Measurements from ENCODE around the gene CRTAP. TPM values are rescaled to one million over a fixed set of nuclear protein-coding genes. Genes with fewer than 3 reads are reported as not detected.
"Not testable (repeated sequence)": the region's sequence is repeated elsewhere in the genome, so short reads cannot be mapped to it uniquely, and the experiment has no call there.

CRTAP gene
- total and polyA plus RNA-seq, 3 experiments from 2014 or later = 49.5 to 84.0 (median 50.3) TPM

DNA sequence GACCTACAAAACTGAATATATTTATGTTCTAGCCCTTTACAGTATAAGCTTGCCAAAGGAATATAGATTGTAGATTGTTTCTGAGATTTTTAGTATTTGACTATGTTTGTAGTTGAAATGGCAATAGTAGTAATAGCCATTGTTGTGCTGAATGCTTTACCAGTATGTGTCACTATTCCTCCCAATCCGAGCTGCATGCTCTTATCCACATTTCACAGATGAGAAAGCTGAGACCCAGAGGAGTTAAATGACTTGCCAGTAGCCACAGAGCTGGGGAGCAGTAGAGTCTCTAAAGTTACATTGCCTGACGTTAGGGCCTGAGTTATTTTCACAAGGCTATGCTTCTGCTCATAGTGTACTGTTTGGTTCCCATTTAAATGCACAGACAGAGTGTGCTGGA lies 13.6 kb upstream of the CRTAP start:
- Mint-ChIP-seq H3K27me3 (peaks cover 8 to 10% of the 10 kb centered on the region in 2 donors), H3K36me3 (peaks cover 0 to 10% (median 0%) of the 10 kb centered on the region in 3 donors), H3K9me3 (no peaks in the 10 kb centered on the region), H3K4me1 (peaks cover 13 to 14% (median 14%) of the 10 kb centered on the region in 3 donors), H3K27ac (no peak overlapping the region), H3K4me3 (peak overlapping the region in 1 of 7 donors; percentile 63)
- DNase-seq = no peak
- Histone ChIP-seq H3K4me3 (ENCODE audit: low read length) (no peak overlapping the region), H3K27ac (ENCODE audit: low read depth, low read length) (no peak overlapping the region), H3K9me3 (ENCODE audit: low read length) (no peaks in the 10 kb centered on the region), H3K4me1 (ENCODE audit: insufficient read depth, low read length) (peaks cover 10% of the 10 kb centered on the region), H3K36me3 (ENCODE audit: insufficient read depth, low read length) (no peaks in the 10 kb centered on the region), H3K27me3 (ENCODE audit: insufficient read depth, low read length, poor library complexity, severe bottlenecking) (no peaks in the 10 kb centered on the region)
- ChIA-PET POLR2A (no interaction called here), CTCF (no interaction called here)

- no peak overlapping the region for H3K4me3 ChIP-seq (ENCODE audit: low read length)
- H3K4me1 Mint-ChIP-seq = no peaks in the 10 kb centered on the region
- ChIA-PET POLR2A (no interaction called here), CTCF (interaction anchor here (0.5 kb wide), 1 partner anchor 8 kb away, joined by 3 read pairs; no protein-coding TSS in a partner anchor)
- no peaks in the 10 kb centered on the region for H3K9me3 Mint-ChIP-seq
- H3K27ac Mint-ChIP-seq = no peak overlapping the region
- H3K4me1 ChIP-seq (ENCODE audit: insufficient read depth, low read length) = no peaks in the 10 kb centered on the region
- H3K27ac ChIP-seq (ENCODE audit: low read depth, low read length) = no peak overlapping the region
- H3K36me3 Mint-ChIP-seq = no peaks in the 10 kb centered on the region
- no peaks in the 10 kb centered on the region for H3K36me3 ChIP-seq (ENCODE audit: insufficient read depth, low read length)
- no peak overlapping the region for H3K4me3 Mint-ChIP-seq
- no peaks in the 10 kb centered on the region for H3K27me3 ChIP-seq (ENCODE audit: insufficient read depth, low read length, poor library complexity, severe bottlenecking)
- H3K27me3 Mint-ChIP-seq = peaks cover 8 to 10% of the 10 kb centered on the region in 2 donors
- no peaks in the 10 kb centered on the region for H3K9me3 ChIP-seq (ENCODE audit: low read length)
- no peak for DNase-seq
These were observed 10.8 kb upstream of the CRTAP start for GRCh38 chr3:33103034-33103433.

DNA sequence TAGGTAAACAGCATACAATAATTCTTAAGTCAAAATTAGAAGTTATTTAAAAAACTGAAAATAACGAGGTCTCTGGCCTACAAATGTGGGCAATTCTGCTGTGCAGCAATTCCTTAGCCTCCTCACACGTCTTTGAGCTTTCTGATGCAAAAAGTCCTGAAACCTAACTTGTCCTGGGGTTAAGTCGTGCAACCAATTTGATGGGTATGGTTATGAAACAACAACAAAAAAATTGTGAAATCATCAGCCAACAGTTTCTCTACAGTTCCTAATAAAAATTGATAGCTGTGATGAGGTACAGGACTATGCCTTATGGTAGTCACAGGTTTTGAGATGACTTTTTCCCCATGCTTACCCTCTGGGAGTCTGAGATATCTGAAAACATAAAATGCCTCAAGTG lies 10.3 kb upstream of the CRTAP start:
- DNase-seq = no peak
- Histone ChIP-seq H3K9me3 (ENCODE audit: low read length) (no peaks in the 10 kb centered on the region), H3K27ac (ENCODE audit: low read depth, low read length) (no peak overlapping the region), H3K4me1 (ENCODE audit: insufficient read depth, low read length) (no peaks in the 10 kb centered on the region), H3K4me3 (ENCODE audit: low read length) (no peak overlapping the region), H3K27me3 (ENCODE audit: insufficient read depth, low read length, poor library complexity, severe bottlenecking) (no peaks in the 10 kb centered on the region), H3K36me3 (ENCODE audit: insufficient read depth, low read length) (no peaks in the 10 kb centered on the region)
- H3K9me3 Mint-ChIP-seq = no peaks in the 10 kb centered on the region
- H3K27ac Mint-ChIP-seq = no peak overlapping the region
- ChIA-PET POLR2A (no interaction called here), CTCF (interaction anchor here (0.5 kb wide), 1 partner anchor 7 kb away, joined by 3 read pairs; no protein-coding TSS in a partner anchor)
- peaks cover 8 to 10% of the 10 kb centered on the region in 2 donors for H3K27me3 Mint-ChIP-seq
- H3K4me3 Mint-ChIP-seq = no peak overlapping the region
- no peaks in the 10 kb centered on the region for H3K36me3 Mint-ChIP-seq
- no peaks in the 10 kb centered on the region for H3K4me1 Mint-ChIP-seq

DNA sequence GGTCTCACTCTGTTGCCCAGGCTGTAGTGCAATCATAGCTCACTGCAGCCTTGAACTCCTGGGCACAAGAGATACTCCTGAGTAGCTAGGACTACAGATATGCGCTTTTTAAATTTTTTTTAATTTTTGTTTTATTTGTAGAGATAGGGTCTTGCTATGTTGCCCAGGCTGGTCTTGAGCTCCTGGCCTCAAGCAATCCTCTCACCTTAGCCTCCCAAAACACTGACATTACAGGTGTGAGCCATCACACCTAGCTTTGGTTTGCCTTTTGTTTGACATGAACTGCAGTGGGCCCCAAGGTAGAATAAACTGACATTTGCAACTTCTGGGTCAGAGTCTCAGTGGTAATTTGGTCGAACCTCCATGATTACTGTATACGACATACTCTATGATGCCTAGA lies 9.0 kb upstream of the CRTAP start:
- DNase-seq = no peak
- no peaks in the 10 kb centered on the region for H3K27me3 ChIP-seq (ENCODE audit: insufficient read depth, low read length, poor library complexity, severe bottlenecking)
- no peak overlapping the region for H3K27ac ChIP-seq (ENCODE audit: low read depth, low read length)
- Mint-ChIP-seq H3K36me3 (no peaks in the 10 kb centered on the region), H3K27me3 (peaks cover 8 to 10% of the 10 kb centered on the region in 2 donors), H3K4me3 (peak overlapping the region in 1 of 7 donors; percentile 40), H3K27ac (no peak overlapping the region), H3K4me1 (no peaks in the 10 kb centered on the region), H3K9me3 (no peaks in the 10 kb centered on the region)
- ChIA-PET POLR2A (no interaction called here), CTCF (interaction anchor here (0.6 kb wide), 1 partner anchor 62 kb away, joined by 3 read pairs; no protein-coding TSS in a partner anchor)
- no peak overlapping the region for H3K4me3 ChIP-seq (ENCODE audit: low read length)
- no peaks in the 10 kb centered on the region for H3K36me3 ChIP-seq (ENCODE audit: insufficient read depth, low read length)
- H3K9me3 ChIP-seq (ENCODE audit: low read length) = no peaks in the 10 kb centered on the region
- no peaks in the 10 kb centered on the region for H3K4me1 ChIP-seq (ENCODE audit: insufficient read depth, low read length)

DNA sequence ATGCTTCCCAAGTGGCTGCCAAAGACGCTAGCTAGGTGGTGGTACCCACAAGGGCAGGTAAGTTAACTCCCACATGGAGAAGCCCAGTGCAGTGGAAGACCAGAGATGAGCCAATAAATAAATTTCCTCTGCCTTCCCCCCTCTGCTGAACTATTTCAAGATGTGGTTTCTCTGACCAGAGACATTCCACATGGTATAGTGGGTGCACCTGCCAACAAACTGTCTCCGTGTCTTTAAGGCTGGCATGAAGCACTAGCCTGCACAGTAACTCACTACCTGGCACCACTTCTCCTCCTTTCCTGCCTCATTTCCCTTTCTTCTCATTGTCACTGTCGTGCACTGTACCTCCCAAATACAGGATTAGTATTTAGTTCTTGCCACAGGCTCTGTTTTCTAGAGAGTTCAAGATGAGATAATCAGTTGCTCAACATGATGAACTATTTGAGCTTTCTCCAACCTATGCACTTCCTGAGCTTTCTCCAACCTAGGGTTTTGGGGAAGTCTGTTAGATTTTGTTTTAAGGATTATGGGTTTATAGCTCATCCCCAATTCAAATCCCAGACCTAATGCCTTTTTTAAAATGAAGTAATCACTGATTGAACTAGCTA lies 8.4 kb upstream of the CRTAP start:
- H3K4me1 Mint-ChIP-seq = no peaks in the 10 kb centered on the region
- ChIA-PET POLR2A (interaction anchor here (0.9 kb wide), 1 partner anchor 9 kb away, joined by 3 read pairs; the partner anchor contains the start of gene CRTAP), CTCF (no interaction called here)
- no peaks in the 10 kb centered on the region for H3K36me3 Mint-ChIP-seq
- no peak overlapping the region for H3K4me3 ChIP-seq (ENCODE audit: low read length)
- H3K27me3 ChIP-seq (ENCODE audit: insufficient read depth, low read length, poor library complexity, severe bottlenecking) = no peaks in the 10 kb centered on the region
- DNase-seq = no peak
- H3K27ac ChIP-seq (ENCODE audit: low read depth, low read length) = no peak overlapping the region
- H3K9me3 Mint-ChIP-seq = no peaks in the 10 kb centered on the region
- peak overlapping the region in 1 of 8 donors; percentile 4 for H3K27ac Mint-ChIP-seq
- no peaks in the 10 kb centered on the region for H3K36me3 ChIP-seq (ENCODE audit: insufficient read depth, low read length)
- H3K9me3 ChIP-seq (ENCODE audit: low read length) = no peaks in the 10 kb centered on the region
- peaks cover 8 to 10% of the 10 kb centered on the region in 2 donors for H3K27me3 Mint-ChIP-seq
- H3K4me1 ChIP-seq (ENCODE audit: insufficient read depth, low read length) = no peaks in the 10 kb centered on the region
- H3K4me3 Mint-ChIP-seq = no peak overlapping the region

DNA sequence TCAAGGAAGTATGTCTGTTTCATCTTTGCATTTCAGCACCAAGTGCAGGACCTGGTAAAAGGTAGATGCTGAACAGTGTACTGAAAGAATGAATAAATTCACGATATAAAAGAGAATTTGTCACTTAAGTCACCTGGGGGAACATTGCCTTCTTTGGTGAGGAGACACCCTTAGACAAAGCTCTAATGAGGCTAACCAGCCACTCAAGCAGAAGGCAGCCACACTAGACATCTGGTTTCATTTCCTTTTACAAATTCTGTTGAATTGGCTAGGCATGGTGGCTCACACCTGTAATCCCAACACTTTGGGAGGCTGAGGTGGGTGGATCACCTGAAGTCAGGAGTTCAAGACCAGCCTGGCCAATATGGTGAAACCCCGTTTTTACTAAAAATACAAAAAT lies 7.0 kb upstream of the CRTAP start:
- H3K9me3 ChIP-seq (ENCODE audit: low read length); H3K4me3 Mint-ChIP-seq; H3K27ac Mint-ChIP-seq; DNase-seq; H3K9me3 Mint-ChIP-seq; H3K4me1 ChIP-seq (ENCODE audit: insufficient read depth, low read length); H3K4me3 ChIP-seq (ENCODE audit: low read length); H3K4me1 Mint-ChIP-seq; H3K27me3 ChIP-seq (ENCODE audit: insufficient read depth, low read length, poor library complexity, severe bottlenecking); H3K36me3 ChIP-seq (ENCODE audit: insufficient read depth, low read length); H3K27ac ChIP-seq (ENCODE audit: low read depth, low read length); H3K36me3 Mint-ChIP-seq; POLR2A ChIA-PET: not testable (repeated sequence)
- CTCF ChIA-PET = interaction anchor here (1.0 kb wide), 1 partner anchor 34 kb away, joined by 3 read pairs; no protein-coding TSS in a partner anchor
- peaks cover 8 to 10% of the 10 kb centered on the region in 2 donors for H3K27me3 Mint-ChIP-seq

DNA sequence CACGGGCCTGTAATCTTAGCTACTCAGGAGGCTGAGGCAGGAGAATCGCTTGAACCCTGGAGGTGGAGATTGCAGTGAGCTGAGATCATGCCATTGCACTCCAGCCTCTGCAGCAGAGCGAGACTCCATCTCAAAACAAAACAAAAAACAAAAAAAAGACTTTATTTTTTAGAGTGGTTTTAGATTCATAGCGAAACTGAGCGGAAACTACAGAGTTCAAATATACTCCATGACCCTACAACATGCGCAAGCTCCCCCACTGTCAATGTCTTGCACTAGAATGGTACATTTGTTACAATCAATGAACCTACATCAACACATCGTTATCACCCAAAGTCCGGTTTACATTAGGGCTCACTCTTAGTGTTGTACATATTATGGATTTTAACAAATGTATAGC lies 2.2 kb upstream of the CRTAP start:
- Mint-ChIP-seq H3K36me3 (peaks cover 0 to 1% (median 0%) of the 10 kb centered on the region in 3 donors), H3K4me3 (peak overlapping the region in 6 of 7 donors; percentile 6 to 66 (median 21)), H3K4me1 (peaks cover 30 to 50% (median 43%) of the 10 kb centered on the region in 3 donors), H3K27ac (peak overlapping the region in 2 of 8 donors; percentile 50 to 51), H3K9me3 (no peaks in the 10 kb centered on the region), H3K27me3 (no peaks in the 10 kb centered on the region)
- ChIA-PET POLR2A (interaction anchor here (1.0 kb wide), 1 partner anchor 335 kb away, joined by 8 read pairs; no protein-coding TSS in a partner anchor), CTCF (interaction anchor here (0.8 to 2.8 kb wide), 3 partner anchors 20 to 676 kb away, joined by 3 to 9 read pairs (median 3); no protein-coding TSS in a partner anchor)
- no peaks in the 10 kb centered on the region for H3K36me3 ChIP-seq (ENCODE audit: insufficient read depth, low read length)
- H3K27me3 ChIP-seq (ENCODE audit: insufficient read depth, low read length, poor library complexity, severe bottlenecking) = no peaks in the 10 kb centered on the region
- peaks cover 19% of the 10 kb centered on the region for H3K4me1 ChIP-seq (ENCODE audit: insufficient read depth, low read length)
- H3K9me3 ChIP-seq (ENCODE audit: low read length) = no peaks in the 10 kb centered on the region
- H3K4me3 ChIP-seq (ENCODE audit: low read length) = no peak overlapping the region
- no peak overlapping the region for H3K27ac ChIP-seq (ENCODE audit: low read depth, low read length)
- DNase-seq = no peak

DNA sequence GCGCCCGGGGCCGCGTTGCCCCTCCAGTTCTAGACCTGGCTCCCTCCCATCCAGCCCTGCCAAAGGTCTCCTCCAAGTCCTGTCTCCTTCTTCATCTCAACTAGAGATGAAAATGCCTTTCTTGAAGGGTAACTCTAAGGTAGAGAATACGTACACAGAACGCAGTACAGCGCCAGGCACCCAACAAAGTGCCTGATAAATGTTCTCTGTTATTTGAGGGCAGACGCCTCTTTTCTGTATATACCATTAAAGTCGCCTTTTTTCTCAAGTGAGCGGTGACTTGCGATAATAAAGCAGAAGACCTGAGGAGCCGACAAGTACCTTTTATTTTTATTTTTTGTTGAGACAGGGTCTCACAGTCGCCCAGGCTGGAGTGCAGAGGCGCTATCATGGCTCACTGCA lies 809 bp downstream of the CRTAP start:
- H3K27ac Mint-ChIP-seq = peak overlapping the region; percentile 73 to 90 (median 80)
- POLR2A ChIA-PET = interaction anchor here (0.8 to 1.2 kb wide), 2 partner anchors 9 to 17 kb away, joined by 3 read pairs; partner anchors contain the start of genes GLB1 and TMPPE

More for the DNA sequence above, 809 bp downstream of the CRTAP start:
- H3K36me3 Mint-ChIP-seq = peaks cover 0 to 8% (median 2%) of the 10 kb centered on the region in 3 donors
- peaks cover 19% of the 10 kb centered on the region for H3K4me1 ChIP-seq (ENCODE audit: insufficient read depth, low read length)
- CTCF ChIA-PET = interaction anchor here (1.4 to 4.7 kb wide), 3 partner anchors 16 to 40 kb away, joined by 4 to 31 read pairs (median 15); no protein-coding TSS in a partner anchor
- H3K27me3 ChIP-seq (ENCODE audit: insufficient read depth, low read length, poor library complexity, severe bottlenecking) = no peaks in the 10 kb centered on the region
- H3K9me3 Mint-ChIP-seq = no peaks in the 10 kb centered on the region
- peak overlapping the region; percentile 59 for H3K27ac ChIP-seq (ENCODE audit: low read depth, low read length)
- H3K4me1 Mint-ChIP-seq = peaks cover 49 to 80% (median 58%) of the 10 kb centered on the region in 3 donors
- no peak for DNase-seq
- peak overlapping the region; percentile 85 to 95 (median 87) for H3K4me3 Mint-ChIP-seq
- H3K27me3 Mint-ChIP-seq = peaks cover 0 to 3% of the 10 kb centered on the region in 2 donors
- no peaks in the 10 kb centered on the region for H3K36me3 ChIP-seq (ENCODE audit: insufficient read depth, low read length)
- H3K4me3 ChIP-seq (ENCODE audit: low read length) = peak overlapping the region; percentile 85
- no peaks in the 10 kb centered on the region for H3K9me3 ChIP-seq (ENCODE audit: low read length)

Measured in CD8-positive, alpha-beta memory T cell (primary cell).